Measurements from ENCODE around the gene SOCS2. TPM values are rescaled to one million over a fixed set of nuclear protein-coding genes. Genes with fewer than 3 reads are reported as not detected.
A peak's percentile ranks its signal among the peaks of the same experiment; 100 is the strongest.

Gene SOCS2
- total RNA-seq, 4 donors from 2014 or later: 18.8 to 76.8 (median 42.0) TPM

- no peaks in the 10 kb centered on the region for H3K36me3 ChIP-seq
- DNase-seq (ENCODE audit: low spot score in 2 of 2): no peak
Measured at GRCh38 chr12:93609281-93610192, 37.1 kb downstream of the SOCS2 start.

GRCh38 chr12:93612776-93613175, 40.3 kb downstream of the SOCS2 start:
- Histone ChIP-seq H3K36me3 (no peaks in the 10 kb centered on the region), H3K27ac (no peak overlapping the region), H3K4me1 (no peaks in the 10 kb centered on the region), H3K9me3 (no peaks in the 10 kb centered on the region), H3K4me3 (no peak overlapping the region), H3K27me3 (no peaks in the 10 kb centered on the region)
- no peak for DNase-seq (ENCODE audit: low spot score in 2 of 2)
- TF ChIP-seq EP300 (IDR thresholded peaks at IDR 0.05): no peak
- no peak for TF ChIP-seq POLR2A (IDR thresholded peaks at IDR 0.05)
- TF ChIP-seq CTCF (IDR thresholded peaks at IDR 0.05): no peak
- WGBS, 2 donors: 28 to 33% methylated on average over 4 of the region's 4 CpGs

More at GRCh38 chr12:93609281-93610192, 37.1 kb downstream of the SOCS2 start:
- TF ChIP-seq EP300 (IDR thresholded peaks at IDR 0.05) (no peak), CTCF (IDR thresholded peaks at IDR 0.05) (no peak), POLR2A (IDR thresholded peaks at IDR 0.05) (no peak)
- Histone ChIP-seq H3K4me3 (no peak overlapping the region), H3K27ac (no peak overlapping the region), H3K27me3 (no peaks in the 10 kb centered on the region), H3K4me1 (no peaks in the 10 kb centered on the region), H3K9me3 (no peaks in the 10 kb centered on the region)
- WGBS, 2 donors: 83 to 95% methylated on average over 4 of the region's 4 CpGs

- no peaks in the 10 kb centered on the region for H3K4me1 ChIP-seq
- no peaks in the 10 kb centered on the region for H3K27me3 ChIP-seq
- 70 to 72% methylated on average over 2 of the region's 2 CpGs for WGBS, 2 donors
- no peak overlapping the region for H3K4me3 ChIP-seq
- H3K36me3 ChIP-seq: no peaks in the 10 kb centered on the region
- H3K9me3 ChIP-seq: no peaks in the 10 kb centered on the region
- TF ChIP-seq EP300 (IDR thresholded peaks at IDR 0.05) (no peak), CTCF (IDR thresholded peaks at IDR 0.05) (no peak), POLR2A (IDR thresholded peaks at IDR 0.05) (no peak)
- DNase-seq (ENCODE audit: low spot score in 2 of 2): no peak
- no peak overlapping the region for H3K27ac ChIP-seq
Measured at GRCh38 chr12:93614917-93615596, 42.6 kb downstream of the SOCS2 start.

GRCh38 chr12:93616584-93617101, 44.2 kb downstream of the SOCS2 start:
- TF ChIP-seq POLR2A (IDR thresholded peaks at IDR 0.05) (no peak), CTCF (IDR thresholded peaks at IDR 0.05) (no peak), EP300 (IDR thresholded peaks at IDR 0.05) (peak in 1 of 2 donors; percentile 19)
- DNase-seq (ENCODE audit: low spot score in 2 of 2): no peak
- 51 to 52% methylated on average over 8 of the region's 8 CpGs for WGBS, 2 donors

More at GRCh38 chr12:93616584-93617101, 44.2 kb downstream of the SOCS2 start:
- H3K9me3 ChIP-seq: no peaks in the 10 kb centered on the region
- H3K36me3 ChIP-seq: no peaks in the 10 kb centered on the region
- H3K4me1 ChIP-seq: no peaks in the 10 kb centered on the region
- no peak overlapping the region for H3K4me3 ChIP-seq
- no peak overlapping the region for H3K27ac ChIP-seq
- no peaks in the 10 kb centered on the region for H3K27me3 ChIP-seq
